Pons (tissue), 1 donor: ENCODE results near the gene RSAD1.

Source experiments
- DNase-seq: peaks from one replicate; pipeline ENCODE4 v3.0.0-alpha.2; 2016; ENCODE audit warnings: low spot score

Gene RSAD1

GRCh38 chr17:50478391-50479381, at the start of gene RSAD1:
TSS of gene RSAD1 (plus strand) at chr17:50478860. CDS start at chr17:50478885, 25 bp downstream.
- DNase-seq: peak; percentile 65

GRCh38 chr17:50429793-50430192, 48.9 kb upstream of the RSAD1 start:
- no peak for DNase-seq

GRCh38 chr17:50430821-50431618, 47.6 kb upstream of the RSAD1 start:
- no peak for DNase-seq

- no peak for DNase-seq
These were observed 46.4 kb upstream of the RSAD1 start for GRCh38 chr17:50432125-50432762.

GRCh38 chr17:50437409-50437808, 41.3 kb upstream of the RSAD1 start:
- no peak for DNase-seq

- no peak for DNase-seq
These were observed 39.7 kb upstream of the RSAD1 start for GRCh38 chr17:50439008-50439407.

GRCh38 chr17:50440172-50440837, 38.4 kb upstream of the RSAD1 start:
- DNase-seq: no peak

- no peak for DNase-seq
These were observed 37.5 kb upstream of the RSAD1 start for GRCh38 chr17:50440838-50441829.

- no peak for DNase-seq
These were observed 35.1 kb upstream of the RSAD1 start for GRCh38 chr17:50443505-50443974.

- no peak for DNase-seq
These were observed 33.6 kb upstream of the RSAD1 start for GRCh38 chr17:50444841-50445715.

DNA sequence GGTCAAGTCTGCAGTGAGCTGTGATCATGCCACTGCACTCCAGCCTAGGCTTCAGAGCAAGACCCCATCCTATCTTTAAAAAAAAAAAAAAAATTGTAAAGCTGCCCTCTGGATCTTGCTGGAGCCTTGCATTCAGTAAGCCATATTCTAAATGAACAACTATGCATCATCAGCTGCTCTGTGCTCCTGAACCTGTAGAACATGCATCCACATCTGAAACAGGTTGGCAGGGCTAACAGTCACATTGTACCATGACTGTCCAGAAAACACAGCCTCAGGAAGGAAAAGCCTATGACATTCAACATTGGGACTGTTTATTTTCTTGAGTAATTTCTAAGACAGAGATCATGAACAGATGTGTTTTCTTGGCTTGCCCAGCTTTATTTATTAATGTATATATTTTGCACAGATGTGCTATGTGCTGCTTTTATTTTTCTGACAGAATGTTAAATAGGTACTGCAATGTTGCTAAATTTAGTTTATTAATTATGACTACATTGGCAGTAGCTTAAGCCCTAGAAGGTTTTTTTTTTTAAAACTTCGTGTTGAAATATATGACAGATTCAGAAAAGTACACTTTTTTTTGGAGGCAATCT, 32.8 kb upstream of the RSAD1 start:
- DNase-seq: no peak

DNA sequence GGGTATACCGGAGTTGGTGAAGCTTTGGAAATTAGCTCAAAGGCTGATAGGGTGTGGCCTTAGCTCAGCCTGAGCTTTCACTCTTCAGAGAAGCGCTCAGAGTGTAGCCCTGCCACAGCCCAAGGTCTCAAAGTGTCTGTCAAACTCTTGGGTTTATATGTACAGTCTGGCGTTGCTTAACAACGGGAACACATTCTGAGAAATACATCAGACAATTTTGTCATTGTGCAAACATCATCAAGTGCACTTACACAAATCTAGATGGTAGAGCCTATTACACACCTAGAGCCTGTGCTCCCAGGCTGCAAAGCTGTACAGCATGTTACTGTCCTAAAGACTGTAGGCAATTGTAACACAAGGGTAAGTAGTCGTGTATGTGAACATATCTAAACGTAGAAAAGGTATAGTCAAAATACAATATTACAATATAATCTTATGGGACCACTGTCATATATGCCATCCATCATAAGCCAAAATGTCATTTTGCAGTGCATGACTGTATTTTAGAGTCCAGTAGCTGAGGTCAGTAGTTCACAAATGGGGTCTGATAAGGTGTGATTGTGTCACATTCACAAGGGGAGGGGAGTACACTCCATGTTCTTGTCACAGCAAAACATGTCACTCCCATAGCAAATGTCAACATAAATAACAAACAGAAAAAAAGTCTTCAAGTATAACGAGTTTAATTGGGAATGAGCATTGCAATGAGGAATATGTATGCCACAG, 30.6 kb upstream of the RSAD1 start:
- DNase-seq: no peak

- DNase-seq: no peak
These were observed 30.0 kb upstream of the RSAD1 start for GRCh38 chr17:50448643-50449042.

- no peak for DNase-seq
These were observed 26.6 kb upstream of the RSAD1 start for GRCh38 chr17:50451943-50452629.

GRCh38 chr17:50452630-50453300, 25.9 kb upstream of the RSAD1 start:
- DNase-seq: no peak

DNA sequence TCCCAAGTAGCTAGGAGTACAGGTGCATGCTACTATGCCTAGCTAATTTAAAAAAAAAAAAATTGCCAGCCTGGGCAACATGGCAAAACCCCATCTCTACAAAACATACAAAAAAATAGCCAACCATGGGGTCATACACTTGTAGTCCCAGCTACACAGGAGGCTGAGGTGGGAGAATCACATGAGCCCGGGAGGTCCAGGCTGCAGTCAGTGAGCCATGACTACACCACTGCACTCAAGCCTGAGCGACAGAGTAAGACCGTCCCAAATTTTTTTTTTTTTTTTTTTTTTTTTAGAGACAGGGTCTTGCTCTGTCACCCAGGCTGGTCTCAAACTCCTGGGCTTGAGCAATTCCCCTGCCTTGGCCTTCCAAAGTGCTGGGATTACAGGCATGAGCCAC, 24.8 kb upstream of the RSAD1 start:
- DNase-seq: no peak

GRCh38 chr17:50457621-50458020, 21.0 kb upstream of the RSAD1 start:
- DNase-seq: no peak
